Measurements from ENCODE around the gene ZSWIM5. TPM values are rescaled to one million over a fixed set of nuclear protein-coding genes. Genes with fewer than 3 reads are reported as not detected.

Gene ZSWIM5
- total RNA-seq, 5 donors from 2014 or later (not counting 1 experiment from before 2014, with no cell fraction given), result 1.6 to 4.0 (median 2.0) TPM

- no peak overlapping the region for H3K27ac Mint-ChIP-seq
- no peaks in the 10 kb centered on the region for H3K9me3 Mint-ChIP-seq
- POLR2A ChIA-PET, result interaction anchor here in 1 of 2 donors (0.6 kb wide), 1 partner anchor 16 kb away, joined by 4 read pairs; no protein-coding TSS in a partner anchor
- no peaks in the 10 kb centered on the region for H3K27me3 ChIP-seq (replicated peaks in 1 of 2; ENCODE audit: control insufficient read depth in 2 of 2, extremely low read depth in 1 of 2, insufficient read depth in 2 of 2, low read length in 1 of 2)
- no peaks in the 10 kb centered on the region for H3K27me3 Mint-ChIP-seq
- no peak overlapping the region for H3K4me3 Mint-ChIP-seq
- H3K4me3 ChIP-seq (ENCODE audit: control insufficient read depth in 1 of 2, extremely low read depth in 1 of 2, low read length in 1 of 2), result no peak overlapping the region
- DNase-seq (no peak), ATAC-seq (replicated peaks in 1 of 4) (no peak)
- H3K9me3 ChIP-seq, result no peaks in the 10 kb centered on the region
- H3K27ac ChIP-seq (ENCODE audit: low read length), result no peak overlapping the region
- H3K4me1 Mint-ChIP-seq, result peaks cover 29 to 38% (median 30%) of the 10 kb centered on the region in 3 donors
- peaks cover 10% of the 10 kb centered on the region for H3K36me3 Mint-ChIP-seq
- peaks cover 0 to 8% of the 10 kb centered on the region in 2 donors for H3K36me3 ChIP-seq (ENCODE audit: control insufficient read depth in 2 of 2, extremely low read depth in 1 of 2, insufficient read depth in 1 of 2, low read length in 1 of 2)
- 77% methylated on average over 4 of the region's 6 CpGs for WGBS (ENCODE audit: insufficient coverage)
- CTCF ChIA-PET, result interaction anchor here in 1 of 2 donors (1.3 kb wide), 1 partner anchor 286 kb away, joined by 3 read pairs; no protein-coding TSS in a partner anchor
- H3K4me1 ChIP-seq (ENCODE audit: control insufficient read depth in 1 of 2, extremely low read depth in 1 of 2, insufficient read depth in 2 of 2, low read length in 2 of 2), result peaks cover 12 to 32% of the 10 kb centered on the region in 2 experiments
These were observed 189.6 kb downstream of the ZSWIM5 start for GRCh38 chr1:45016767-45017166.

GRCh38 chr1:45016090-45016697 lies 190.2 kb downstream of the ZSWIM5 start:
- Mint-ChIP-seq H3K4me1 (peaks cover 35 to 44% (median 36%) of the 10 kb centered on the region in 3 donors), H3K27ac (peak overlapping the region in 1 of 2 donors; percentile 16), H3K27me3 (no peaks in the 10 kb centered on the region), H3K4me3 (no peak overlapping the region), H3K9me3 (no peaks in the 10 kb centered on the region), H3K36me3 (peaks cover 10% of the 10 kb centered on the region)
- Histone ChIP-seq H3K36me3 (ENCODE audit: control insufficient read depth in 2 of 2, extremely low read depth in 1 of 2, insufficient read depth in 1 of 2, low read length in 1 of 2) (peaks cover 0 to 8% of the 10 kb centered on the region in 2 donors), H3K27ac (ENCODE audit: low read length) (no peak overlapping the region), H3K9me3 (no peaks in the 10 kb centered on the region), H3K4me1 (ENCODE audit: control insufficient read depth in 1 of 2, extremely low read depth in 1 of 2, insufficient read depth in 2 of 2, low read length in 2 of 2) (peaks cover 16 to 38% of the 10 kb centered on the region in 2 experiments), H3K27me3 (replicated peaks in 1 of 2; ENCODE audit: control insufficient read depth in 2 of 2, extremely low read depth in 1 of 2, insufficient read depth in 2 of 2, low read length in 1 of 2) (no peaks in the 10 kb centered on the region), H3K4me3 (ENCODE audit: control insufficient read depth in 1 of 2, extremely low read depth in 1 of 2, low read length in 1 of 2) (no peak overlapping the region)
- ChIA-PET CTCF (interaction anchor here (0.6 to 6.1 kb wide), 7 partner anchors 155 to 570 kb away, joined by 3 to 124 read pairs (median 3); partner anchors contain the start of gene TESK2 (in 1 of the 2)), POLR2A (no interaction called here)
- ATAC-seq (replicated peaks in 1 of 4) (no peak), DNase-seq (no peak)
- WGBS (ENCODE audit: insufficient coverage), result no CpG with 5 or more reads among the region's 2 CpGs

GRCh38 chr1:45015683-45016082 lies 190.7 kb downstream of the ZSWIM5 start:
- Mint-ChIP-seq H3K9me3 (no peaks in the 10 kb centered on the region), H3K27me3 (no peaks in the 10 kb centered on the region), H3K27ac (peak overlapping the region in 1 of 2 donors; percentile 54), H3K4me1 (peaks cover 36 to 46% (median 37%) of the 10 kb centered on the region in 3 donors), H3K4me3 (no peak overlapping the region), H3K36me3 (peaks cover 10% of the 10 kb centered on the region)
- no peak overlapping the region for H3K4me3 ChIP-seq (ENCODE audit: control insufficient read depth in 1 of 2, extremely low read depth in 1 of 2, low read length in 1 of 2)
- ChIA-PET POLR2A (no interaction called here), CTCF (interaction anchor here (0.6 to 6.1 kb wide), 6 partner anchors 155 to 570 kb away, joined by 3 to 124 read pairs (median 4); partner anchors contain the start of gene TESK2 (in 1 of the 2))
- H3K27me3 ChIP-seq (replicated peaks in 1 of 2; ENCODE audit: control insufficient read depth in 2 of 2, extremely low read depth in 1 of 2, insufficient read depth in 2 of 2, low read length in 1 of 2), result no peaks in the 10 kb centered on the region
- no peak for ATAC-seq (replicated peaks in 1 of 4)
- H3K4me1 ChIP-seq (ENCODE audit: control insufficient read depth in 1 of 2, extremely low read depth in 1 of 2, insufficient read depth in 2 of 2, low read length in 2 of 2), result peaks cover 16 to 39% of the 10 kb centered on the region in 2 experiments
- no peaks in the 10 kb centered on the region for H3K9me3 ChIP-seq
- WGBS (ENCODE audit: insufficient coverage), result 80% methylated on average over 2 of the region's 2 CpGs
- no peak for DNase-seq
- peaks cover 0 to 8% of the 10 kb centered on the region in 2 donors for H3K36me3 ChIP-seq (ENCODE audit: control insufficient read depth in 2 of 2, extremely low read depth in 1 of 2, insufficient read depth in 1 of 2, low read length in 1 of 2)
- no peak overlapping the region for H3K27ac ChIP-seq (ENCODE audit: low read length)

GRCh38 chr1:45014321-45015028 lies 191.9 kb downstream of the ZSWIM5 start:
- Histone ChIP-seq H3K4me1 (ENCODE audit: control insufficient read depth in 1 of 2, extremely low read depth in 1 of 2, insufficient read depth in 2 of 2, low read length in 2 of 2) (peaks cover 21 to 51% of the 10 kb centered on the region in 2 experiments), H3K9me3 (no peaks in the 10 kb centered on the region), H3K27me3 (replicated peaks in 1 of 2; ENCODE audit: control insufficient read depth in 2 of 2, extremely low read depth in 1 of 2, insufficient read depth in 2 of 2, low read length in 1 of 2) (no peaks in the 10 kb centered on the region), H3K4me3 (ENCODE audit: control insufficient read depth in 1 of 2, extremely low read depth in 1 of 2, low read length in 1 of 2) (no peak overlapping the region), H3K27ac (ENCODE audit: low read length) (no peak overlapping the region), H3K36me3 (ENCODE audit: control insufficient read depth in 2 of 2, extremely low read depth in 1 of 2, insufficient read depth in 1 of 2, low read length in 1 of 2) (peaks cover 0 to 10% of the 10 kb centered on the region in 2 donors)
- peak; percentile 19 to 29 (median 26) for ATAC-seq (replicated peaks in 1 of 4)
- Mint-ChIP-seq H3K4me3 (peak overlapping the region; percentile 55 to 65 (median 62)), H3K27ac (peak overlapping the region; percentile 41 to 80), H3K4me1 (peaks cover 46 to 57% (median 48%) of the 10 kb centered on the region in 3 donors), H3K36me3 (peaks cover 10% of the 10 kb centered on the region), H3K9me3 (no peaks in the 10 kb centered on the region), H3K27me3 (no peaks in the 10 kb centered on the region)
- DNase-seq, result peak; percentile 55 to 89 (median 74)
- WGBS (ENCODE audit: insufficient coverage), result 43% methylated on average over 4 of the region's 6 CpGs
- ChIA-PET CTCF (interaction anchor here (0.6 to 6.1 kb wide), 16 partner anchors 8 to 481 kb away, joined by 3 to 124 read pairs (median 4); partner anchors contain the start of genes EIF2B3 (in 2 of the 2), MUTYH (in 1 of the 2), TESK2 (in 1 of the 2) and TOE1 (in 1 of the 2)), POLR2A (interaction anchor here (0.6 to 1.0 kb wide), 2 partner anchors 479 to 568 kb away, joined by 3 read pairs; no protein-coding TSS in a partner anchor)

- ATAC-seq (replicated peaks in 1 of 4), result no peak
- no peak for DNase-seq
- Mint-ChIP-seq H3K4me3 (peak overlapping the region in 1 of 3 donors; percentile 94), H3K4me1 (peaks cover 53 to 62% (median 54%) of the 10 kb centered on the region in 3 donors), H3K36me3 (peaks cover 16% of the 10 kb centered on the region), H3K9me3 (no peaks in the 10 kb centered on the region), H3K27me3 (no peaks in the 10 kb centered on the region), H3K27ac (peak overlapping the region in 1 of 2 donors; percentile 71)
- H3K36me3 ChIP-seq (ENCODE audit: control insufficient read depth in 2 of 2, extremely low read depth in 1 of 2, insufficient read depth in 1 of 2, low read length in 1 of 2), result peaks cover 2 to 18% of the 10 kb centered on the region in 2 donors
- no peak overlapping the region for H3K4me3 ChIP-seq (ENCODE audit: control insufficient read depth in 1 of 2, extremely low read depth in 1 of 2, low read length in 1 of 2)
- 86% methylated on average over 12 of the region's 12 CpGs for WGBS (ENCODE audit: insufficient coverage)
- H3K4me1 ChIP-seq (ENCODE audit: control insufficient read depth in 1 of 2, extremely low read depth in 1 of 2, insufficient read depth in 2 of 2, low read length in 2 of 2), result peaks cover 21 to 58% of the 10 kb centered on the region in 2 experiments
- no peaks in the 10 kb centered on the region for H3K9me3 ChIP-seq
- ChIA-PET POLR2A (interaction anchor here (0.5 to 1.0 kb wide), 2 partner anchors 170 to 480 kb away, joined by 3 to 4 read pairs; no protein-coding TSS in a partner anchor), CTCF (interaction anchor here (0.6 to 6.1 kb wide), 19 partner anchors 18 to 485 kb away, joined by 3 to 124 read pairs (median 4); partner anchors contain the start of genes EIF2B3 (in 2 of the 2), MUTYH (in 1 of the 2), TESK2 (in 1 of the 2) and TOE1 (in 1 of the 2))
- H3K27ac ChIP-seq (ENCODE audit: low read length), result no peak overlapping the region
- no peaks in the 10 kb centered on the region for H3K27me3 ChIP-seq (replicated peaks in 1 of 2; ENCODE audit: control insufficient read depth in 2 of 2, extremely low read depth in 1 of 2, insufficient read depth in 2 of 2, low read length in 1 of 2)
These were observed 192.7 kb downstream of the ZSWIM5 start for GRCh38 chr1:45013551-45014209.

All from T-cell (primary cell).